ENCODE results near the gene MED26.
A peak's percentile ranks its signal among the peaks of the same experiment; 100 is the strongest.

MED26 gene

DNA sequence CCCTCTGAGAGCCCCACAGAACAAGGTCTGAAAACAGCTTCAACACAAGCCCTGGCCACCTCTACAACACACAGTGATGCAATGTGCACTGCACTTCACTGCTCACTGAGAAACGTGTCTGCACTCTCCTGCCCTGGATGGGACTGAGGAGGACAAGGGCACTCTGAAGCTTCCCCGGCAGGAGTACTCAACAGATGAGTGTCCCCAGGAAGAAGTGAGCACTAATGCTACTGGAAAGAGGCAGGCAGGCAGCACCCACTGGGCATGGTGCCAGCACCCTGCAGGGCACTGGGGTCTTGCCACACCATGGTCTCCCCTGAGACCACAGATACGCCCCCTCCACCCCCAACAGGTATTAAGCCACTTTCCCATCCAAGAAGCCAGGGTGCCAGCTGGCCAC is 38.1 kb downstream of the MED26 start:
- DNase-seq (ENCODE audit: low spot score) = no peak

GRCh38 chr19:16588824-16589577 is 39.0 kb downstream of the MED26 start:
- no peak for DNase-seq (ENCODE audit: low spot score)

DNA sequence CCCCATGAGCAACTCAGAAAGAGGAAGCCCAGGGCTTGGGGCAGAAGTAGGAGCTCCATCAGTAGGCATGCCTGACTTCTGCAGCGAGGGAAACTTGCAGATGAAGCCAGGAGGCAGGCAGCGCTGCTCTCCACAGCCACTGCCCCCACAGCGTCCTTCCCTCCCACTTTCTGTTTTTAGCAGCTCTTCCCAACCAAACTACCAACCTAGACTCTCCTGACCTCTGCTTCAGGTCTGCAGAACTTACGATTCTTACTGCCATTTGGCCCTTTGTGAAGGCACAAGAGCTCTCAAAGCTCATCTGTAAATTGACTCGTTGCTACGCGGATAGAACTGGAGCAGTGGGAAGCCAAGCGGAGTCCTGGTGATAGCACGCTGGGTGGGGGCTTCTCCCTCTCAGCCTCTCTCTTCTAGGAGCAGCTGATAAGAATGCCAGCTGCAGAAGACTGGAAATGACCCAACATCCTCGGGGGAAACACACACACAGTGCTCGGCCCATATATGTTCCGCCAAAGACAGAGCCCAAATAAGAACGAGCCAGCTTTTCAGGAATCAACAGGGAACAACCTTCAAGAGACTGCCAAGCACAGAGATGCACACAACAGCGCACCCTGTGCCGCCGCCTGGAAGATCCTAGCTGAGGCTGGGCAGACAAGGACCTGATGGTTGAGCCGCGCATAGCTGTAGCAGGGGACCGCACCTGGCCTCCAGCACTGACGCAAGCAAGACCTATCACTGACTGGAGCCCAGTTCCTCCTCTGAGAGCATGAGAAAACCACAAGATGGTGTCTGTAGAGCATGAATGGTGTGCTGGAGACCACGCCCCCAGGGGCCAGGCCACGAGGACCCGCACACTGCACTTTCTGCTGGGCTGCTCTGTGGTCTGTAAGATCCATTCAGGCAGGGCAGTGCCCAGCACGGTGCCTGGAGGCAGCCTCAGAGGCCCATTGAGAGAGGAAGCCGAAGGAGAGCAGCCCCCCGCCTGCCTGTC is 39.9 kb downstream of the MED26 start:
- no peak for DNase-seq (ENCODE audit: low spot score)

DNA sequence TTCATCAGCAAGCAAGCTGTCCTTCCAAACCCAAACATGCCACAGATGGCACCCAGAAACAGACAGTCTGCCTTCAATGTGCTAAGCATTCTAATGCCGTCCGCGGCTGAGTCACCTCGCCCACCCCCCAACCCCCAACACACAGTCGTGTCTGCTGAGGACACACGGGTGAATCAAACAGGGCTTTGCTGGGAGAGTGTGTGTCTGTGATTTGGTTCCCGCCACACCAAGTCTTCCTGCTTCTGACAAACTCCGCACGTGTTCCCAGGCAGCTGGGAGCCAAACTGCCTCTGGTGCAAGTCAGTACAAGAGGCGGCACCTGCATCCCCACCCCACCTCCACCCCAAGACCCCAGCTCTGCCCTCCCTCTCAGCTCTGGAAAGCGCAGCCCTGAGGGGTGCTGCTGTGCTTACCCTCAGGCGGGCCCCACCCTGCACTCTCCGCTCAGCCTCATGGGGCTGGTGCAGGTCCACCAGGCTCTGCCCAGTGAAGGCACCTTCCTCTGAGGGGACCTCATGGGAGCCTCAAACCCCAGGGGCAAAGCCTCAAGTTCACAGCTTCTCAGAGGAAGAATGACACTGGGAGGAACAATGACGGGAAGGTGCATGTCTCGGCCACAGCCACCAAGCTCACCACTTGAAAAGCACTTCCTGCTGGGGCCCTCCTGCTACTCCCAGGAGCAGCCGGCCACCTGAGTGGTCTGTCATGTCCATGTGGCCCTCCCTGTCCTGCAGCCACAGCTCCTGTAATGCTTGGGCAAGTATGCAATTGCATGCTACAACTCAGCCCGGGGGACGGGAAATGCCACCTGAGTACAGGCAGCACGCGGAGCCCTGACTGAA is 40.8 kb downstream of the MED26 start:
- DNase-seq (ENCODE audit: low spot score) = peak; percentile 37

GRCh38 chr19:16586477-16586871 is 41.5 kb downstream of the MED26 start:
- DNase-seq (ENCODE audit: low spot score) = no peak

- no peak for DNase-seq (ENCODE audit: low spot score)
These were observed 42.1 kb downstream of the MED26 start for GRCh38 chr19:16585808-16586476.

DNA sequence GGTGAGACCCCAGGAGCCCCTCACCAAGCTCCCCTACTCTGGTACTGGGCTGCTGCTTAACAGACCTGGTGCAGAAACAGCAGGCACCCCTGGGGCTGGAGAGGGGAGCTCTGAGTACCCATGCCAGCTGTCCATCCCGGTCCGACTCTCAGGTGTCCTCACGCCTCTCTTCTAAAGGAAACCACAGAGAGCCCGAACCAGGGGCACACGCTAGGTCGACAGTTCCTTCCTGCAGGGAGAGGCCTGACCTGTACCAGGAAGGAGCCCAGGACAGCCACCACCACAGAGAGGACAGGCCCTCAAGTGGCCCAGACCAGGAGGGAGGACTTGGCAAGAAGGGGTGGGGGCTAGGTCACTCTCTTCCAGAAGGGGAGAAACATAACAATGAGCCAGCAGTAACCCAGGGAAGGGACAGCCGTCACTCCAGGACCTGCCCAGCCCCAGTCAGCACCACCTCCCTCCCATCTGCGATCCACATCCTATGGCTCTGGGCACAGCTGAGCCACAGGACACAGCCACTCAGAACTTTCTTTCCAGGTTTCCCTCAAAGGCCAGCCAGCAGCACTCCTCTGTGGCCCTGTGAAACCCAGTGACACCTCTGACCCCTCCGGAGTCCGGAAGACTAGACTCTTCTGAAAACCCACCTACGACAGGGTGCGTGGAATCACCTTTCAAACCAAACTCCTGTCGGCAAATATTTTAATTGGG is 42.8 kb downstream of the MED26 start:
- no peak for DNase-seq (ENCODE audit: low spot score)

- peak; percentile 93 for DNase-seq (ENCODE audit: low spot score)
These were observed 43.5 kb downstream of the MED26 start for GRCh38 chr19:16584248-16585093.

DNA sequence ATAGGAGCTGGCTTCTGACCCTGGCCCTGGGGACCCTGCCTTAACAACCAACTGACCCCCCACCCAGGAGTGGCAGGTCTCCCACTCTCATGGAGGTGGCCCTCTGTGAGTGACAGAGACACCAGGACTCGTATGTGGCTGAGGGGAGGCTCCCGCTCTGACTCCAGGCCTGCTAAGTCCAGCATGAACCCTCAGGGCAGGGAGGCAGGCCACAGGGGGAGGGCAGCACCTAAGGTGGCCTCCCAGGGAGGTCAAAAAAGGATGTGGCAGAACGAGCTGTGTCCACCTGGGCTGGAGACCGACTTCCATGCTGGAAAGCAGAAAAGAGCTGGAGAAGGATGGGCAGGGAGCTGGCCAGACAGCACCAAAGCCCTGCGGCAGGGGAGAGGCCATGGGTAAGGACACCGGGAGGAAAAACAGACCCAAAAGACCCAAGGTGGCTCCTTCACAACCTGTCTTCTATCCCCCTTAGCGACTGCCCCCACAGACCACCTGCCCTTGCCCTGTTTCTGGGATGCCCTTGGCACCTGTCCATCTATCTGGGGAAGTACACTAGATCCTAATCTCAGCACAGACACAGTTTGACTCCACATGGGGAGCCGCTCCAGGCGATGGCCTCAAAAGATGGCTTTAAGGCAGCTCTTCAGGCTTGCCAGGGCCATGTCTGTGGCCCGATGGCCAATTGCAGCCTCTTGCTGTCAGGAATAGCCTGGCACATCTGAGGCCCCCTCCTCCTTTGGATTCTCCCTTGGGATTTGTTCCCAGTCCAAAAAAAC is 45.3 kb downstream of the MED26 start:
- DNase-seq (ENCODE audit: low spot score) = no peak

- no peak for DNase-seq (ENCODE audit: low spot score)
These were observed 46.0 kb downstream of the MED26 start for GRCh38 chr19:16581971-16582343.

DNA sequence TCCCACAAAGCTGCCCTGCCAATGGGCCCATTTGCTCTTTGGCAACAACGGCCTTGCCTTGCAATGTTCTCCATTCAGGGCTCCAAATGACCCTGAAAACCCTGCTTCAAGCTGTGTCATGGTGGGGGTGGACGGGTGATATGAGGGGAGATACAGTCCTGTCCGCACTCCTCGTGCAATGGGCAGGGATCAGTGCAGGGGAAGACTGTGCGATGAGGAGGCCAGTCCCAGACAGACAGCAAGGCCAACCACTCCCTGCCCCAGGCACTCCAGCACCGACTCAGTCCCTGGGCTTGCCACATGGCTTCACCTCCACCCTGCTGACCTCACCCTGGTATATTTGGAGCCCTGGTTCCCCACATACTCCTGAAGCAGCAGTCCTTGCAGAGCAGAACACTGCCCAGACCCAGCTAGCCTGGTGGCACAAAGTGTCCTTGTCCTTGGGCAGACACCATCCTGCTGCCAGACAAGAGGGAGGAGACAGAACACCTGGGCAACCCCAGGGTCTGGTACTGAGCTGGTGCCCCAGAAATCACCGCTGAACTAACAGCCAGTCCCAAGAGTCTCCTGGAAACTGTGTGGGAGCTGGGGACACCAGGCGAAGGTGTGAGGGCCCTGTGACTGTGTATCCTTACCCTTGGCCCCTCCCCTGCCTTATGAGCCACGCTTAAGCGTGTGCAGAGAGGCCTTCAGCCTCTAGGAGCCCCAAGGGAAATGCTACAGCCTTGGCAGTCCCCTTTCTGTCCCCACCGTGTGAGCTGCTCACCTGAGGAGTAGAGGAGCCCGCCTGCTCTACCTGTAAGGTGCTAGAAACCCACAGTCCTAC is 46.6 kb downstream of the MED26 start:
- no peak for DNase-seq (ENCODE audit: low spot score)

DNA sequence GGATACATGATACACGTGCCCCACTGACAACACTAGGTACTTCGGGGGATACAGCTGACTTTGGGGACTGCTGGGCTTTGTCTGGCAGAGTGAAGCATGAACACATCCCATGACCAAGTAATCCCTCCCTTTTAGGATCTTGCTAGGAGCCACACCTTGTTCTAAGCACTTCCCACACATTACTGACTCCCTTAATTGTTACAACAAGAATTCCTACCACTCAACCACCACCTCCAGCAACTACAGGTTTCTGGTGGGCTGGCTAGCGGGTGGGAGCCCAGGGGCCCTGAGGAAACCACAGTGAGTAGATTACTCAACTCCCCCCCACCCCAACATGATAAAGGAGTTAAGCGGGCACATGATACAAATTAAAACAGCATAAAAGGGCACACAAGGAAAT is 48.6 kb downstream of the MED26 start:
- DNase-seq (ENCODE audit: low spot score) = no peak

GRCh38 chr19:16577531-16577985 is 50.4 kb downstream of the MED26 start:
- DNase-seq (ENCODE audit: low spot score) = no peak

DNA sequence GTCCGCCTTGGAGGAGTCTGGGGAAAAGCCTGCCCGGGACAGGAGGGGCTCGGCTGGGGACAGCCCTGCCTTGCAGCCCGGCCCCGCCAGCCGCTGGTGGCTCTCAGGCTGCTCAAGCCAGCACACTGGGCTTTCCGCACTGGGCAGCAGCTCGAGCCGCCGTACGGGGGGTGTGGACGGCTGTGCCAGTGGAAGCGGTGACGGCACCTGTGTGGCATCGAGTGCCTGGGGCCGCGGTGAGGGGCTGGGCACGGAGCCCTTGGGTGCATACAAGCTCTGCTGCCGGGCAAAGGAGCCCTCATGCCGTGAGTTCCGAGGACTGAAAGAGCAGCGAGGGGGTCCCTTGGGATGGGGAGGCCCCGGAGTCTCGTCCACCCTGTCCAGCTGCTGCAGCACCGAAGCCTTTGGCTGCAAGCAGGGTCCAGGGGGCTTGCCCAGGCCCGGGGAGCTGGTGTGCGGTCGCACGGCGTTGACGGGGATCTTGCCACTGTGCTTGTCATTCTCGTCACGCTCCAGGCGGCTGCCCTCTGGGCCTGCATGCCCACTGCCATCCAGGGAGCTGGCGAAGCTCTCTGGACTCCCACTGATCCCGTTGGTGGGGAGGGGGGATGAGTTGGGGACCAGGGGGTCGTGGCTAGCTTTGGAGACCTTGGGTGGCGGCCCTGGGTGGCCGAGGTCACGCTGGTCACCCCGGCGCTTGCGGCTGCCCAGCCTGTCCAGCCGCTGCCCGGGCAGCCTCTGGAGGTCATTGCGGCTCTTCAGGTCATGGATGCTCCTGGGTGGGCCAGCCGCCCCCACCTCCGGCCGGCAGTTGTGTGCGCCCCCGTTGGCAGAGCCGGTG is 51.1 kb downstream of the MED26 start:
- no peak for DNase-seq (ENCODE audit: low spot score)

- no peak for DNase-seq (ENCODE audit: low spot score)
These were observed 51.9 kb downstream of the MED26 start for GRCh38 chr19:16575861-16576689.

DNA sequence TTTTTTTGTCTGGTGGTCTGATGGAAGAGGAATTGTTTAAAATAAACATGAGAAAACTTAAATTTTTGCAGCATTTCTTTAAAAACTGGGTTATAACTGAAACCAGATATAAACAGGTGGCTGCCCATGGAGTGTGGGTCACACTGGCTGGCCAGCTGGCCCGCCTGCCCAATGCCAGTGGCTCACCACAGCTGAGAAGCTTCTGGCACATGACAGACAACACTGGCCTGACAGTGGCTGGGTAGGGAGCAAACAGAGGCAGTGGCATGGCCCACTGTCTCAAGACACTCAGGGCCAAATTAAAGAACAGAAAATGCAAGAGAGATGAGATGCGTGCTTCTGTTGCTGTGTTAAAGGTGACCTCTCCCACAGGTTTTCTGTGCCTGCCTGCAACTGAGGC is 52.7 kb downstream of the MED26 start:
- no peak for DNase-seq (ENCODE audit: low spot score)
